Muscle layer of colon (tissue), 2 donors: ENCODE results near the gene PLAC1.

Source experiments
- H3K27ac ChIP-seq: one replicate; pipeline ENCODE4 v1.7.0; 2013; ENCODE audit warnings: low read depth, mild to moderate bottlenecking, low read length, moderate library complexity
- H3K27me3 ChIP-seq, 2 donors: one replicate each; pipeline ENCODE4 v1.7.0; 2013; ENCODE audit warnings: low read length in 2 of 2, mild to moderate bottlenecking in 2 of 2; ENCODE audit not compliant: insufficient read depth in 2 of 2, control insufficient read depth in 1 of 2
- H3K36me3 ChIP-seq: one replicate; pipeline ENCODE4 v1.7.0; 2013; ENCODE audit warnings: mild to moderate bottlenecking, low read length; ENCODE audit not compliant: insufficient read depth
- H3K4me1 ChIP-seq: one replicate; pipeline ENCODE4 v1.7.0; 2013; ENCODE audit warnings: mild to moderate bottlenecking, low read length; ENCODE audit not compliant: insufficient read depth
- H3K4me3 ChIP-seq, 2 donors: one replicate each; pipeline ENCODE4 v1.7.0; 2013; ENCODE audit warnings: low read length in 2 of 2, low read depth in 1 of 2, mild to moderate bottlenecking in 1 of 2, moderate library complexity in 1 of 2
- H3K9ac ChIP-seq: one replicate; pipeline ENCODE4 v1.7.0; 2013; ENCODE audit warnings: low read length
- H3K9me3 ChIP-seq: one replicate; pipeline ENCODE4 v1.7.0; 2013; ENCODE audit warnings: mild to moderate bottlenecking, low read length
- donor health status: abdominal sarcoma.
- donor health status: Adenocarcinoma of cecum.

The PLAC1 gene, protein sequence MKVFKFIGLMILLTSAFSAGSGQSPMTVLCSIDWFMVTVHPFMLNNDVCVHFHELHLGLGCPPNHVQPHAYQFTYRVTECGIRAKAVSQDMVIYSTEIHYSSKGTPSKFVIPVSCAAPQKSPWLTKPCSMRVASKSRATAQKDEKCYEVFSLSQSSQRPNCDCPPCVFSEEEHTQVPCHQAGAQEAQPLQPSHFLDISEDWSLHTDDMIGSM

DNA sequence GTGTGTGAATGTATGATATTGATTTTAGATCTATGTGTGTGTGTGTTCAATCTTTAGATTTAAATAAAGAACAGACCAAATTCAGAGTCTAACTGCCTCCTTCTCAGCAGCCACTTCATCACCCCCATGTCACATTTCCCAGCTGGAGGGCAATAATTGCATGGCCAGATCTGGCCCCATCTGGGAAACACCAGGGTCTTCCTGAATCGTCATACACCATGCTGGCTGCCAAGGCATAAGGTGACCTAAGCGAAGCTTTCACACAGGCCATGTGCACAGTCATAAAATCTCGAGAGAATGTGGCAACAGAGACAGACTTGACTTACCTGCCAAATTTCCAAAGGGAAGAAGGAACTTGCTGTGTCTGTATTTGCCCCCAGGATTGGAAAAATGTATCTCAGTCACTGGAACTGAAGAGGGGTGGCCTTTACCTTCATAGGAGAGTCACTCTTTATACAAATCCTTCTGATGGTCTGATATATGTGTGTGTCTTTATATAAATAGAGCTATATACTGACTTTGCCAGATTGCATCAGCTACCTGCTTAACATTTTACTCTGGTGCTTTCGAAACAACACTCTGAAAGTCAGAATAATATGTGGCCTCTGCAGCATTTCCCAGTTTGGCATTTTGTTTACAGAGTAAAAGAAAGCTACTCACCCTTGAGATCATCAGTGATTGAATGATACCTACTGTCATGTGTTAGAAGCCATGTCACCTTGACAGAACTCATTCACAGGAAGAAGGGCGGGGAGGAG is at the start of gene PLAC1:
TSS of gene PLAC1 (minus strand) at position 470 of the 758 bp plus-strand sequence. CDS start 91,789 bp downstream, outside the sequence.
- no peaks in the 10 kb centered on the region for H3K9me3 ChIP-seq
- H3K9ac ChIP-seq, result no peak within 1 kb of the TSS
- H3K36me3 ChIP-seq, result no peaks in the 10 kb centered on the region
- H3K27ac ChIP-seq, result no peak within 1 kb of the TSS
- no peak within 1 kb of the TSS for H3K4me3 ChIP-seq
- no peaks in the 10 kb centered on the region for H3K4me1 ChIP-seq
- H3K27me3 ChIP-seq, result peaks cover 0 to 3% of the 10 kb centered on the region in 2 donors

DNA sequence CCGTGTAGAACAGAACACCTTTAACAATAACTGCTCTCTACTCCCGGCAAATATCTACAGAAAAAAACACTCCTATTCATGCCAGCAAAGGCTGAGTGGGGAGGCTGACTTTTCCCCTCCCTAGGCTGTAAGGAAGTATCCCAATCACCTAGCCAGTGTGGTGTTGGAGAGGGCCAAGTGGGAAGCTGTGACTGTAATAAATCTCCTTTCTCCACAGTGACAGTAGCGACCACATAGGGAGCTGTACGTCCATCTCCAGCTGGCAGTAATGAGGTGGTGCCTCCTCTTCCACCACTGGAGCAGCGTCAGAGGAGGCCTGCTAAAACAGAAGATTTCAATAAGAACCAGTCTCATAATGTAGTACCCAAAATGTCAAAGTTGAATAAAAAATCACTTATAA is 47.9 kb upstream of the PLAC1 start:
- Histone ChIP-seq H3K27ac (no peak overlapping the region), H3K9me3 (no peaks in the 10 kb centered on the region), H3K27me3 (no peaks in the 10 kb centered on the region), H3K36me3 (no peaks in the 10 kb centered on the region), H3K4me1 (no peaks in the 10 kb centered on the region), H3K4me3 (no peak overlapping the region), H3K9ac (no peak overlapping the region)

DNA sequence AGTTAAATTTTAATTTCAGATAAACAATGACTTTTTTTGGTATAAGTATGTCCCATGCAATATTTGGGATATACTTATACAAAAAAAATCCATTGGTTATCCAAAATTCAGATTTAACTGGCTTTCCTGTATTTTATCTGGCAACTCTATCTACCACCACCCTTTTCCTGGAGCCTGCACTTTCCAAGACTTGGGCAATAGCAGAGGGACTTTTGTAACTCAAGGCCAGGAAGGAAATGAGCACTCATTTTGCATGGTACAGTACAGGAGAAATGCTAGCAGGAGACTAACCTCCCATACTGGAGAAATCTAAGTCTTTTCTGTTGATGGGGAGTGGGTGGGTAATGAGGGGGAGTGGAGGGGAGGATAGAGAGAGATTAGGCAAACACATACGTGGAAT is 37.7 kb upstream of the PLAC1 start:
- Histone ChIP-seq H3K27ac (no peak overlapping the region), H3K27me3 (no peaks in the 10 kb centered on the region), H3K9me3 (no peaks in the 10 kb centered on the region), H3K36me3 (no peaks in the 10 kb centered on the region), H3K4me3 (no peak overlapping the region), H3K4me1 (no peaks in the 10 kb centered on the region), H3K9ac (no peak overlapping the region)

DNA sequence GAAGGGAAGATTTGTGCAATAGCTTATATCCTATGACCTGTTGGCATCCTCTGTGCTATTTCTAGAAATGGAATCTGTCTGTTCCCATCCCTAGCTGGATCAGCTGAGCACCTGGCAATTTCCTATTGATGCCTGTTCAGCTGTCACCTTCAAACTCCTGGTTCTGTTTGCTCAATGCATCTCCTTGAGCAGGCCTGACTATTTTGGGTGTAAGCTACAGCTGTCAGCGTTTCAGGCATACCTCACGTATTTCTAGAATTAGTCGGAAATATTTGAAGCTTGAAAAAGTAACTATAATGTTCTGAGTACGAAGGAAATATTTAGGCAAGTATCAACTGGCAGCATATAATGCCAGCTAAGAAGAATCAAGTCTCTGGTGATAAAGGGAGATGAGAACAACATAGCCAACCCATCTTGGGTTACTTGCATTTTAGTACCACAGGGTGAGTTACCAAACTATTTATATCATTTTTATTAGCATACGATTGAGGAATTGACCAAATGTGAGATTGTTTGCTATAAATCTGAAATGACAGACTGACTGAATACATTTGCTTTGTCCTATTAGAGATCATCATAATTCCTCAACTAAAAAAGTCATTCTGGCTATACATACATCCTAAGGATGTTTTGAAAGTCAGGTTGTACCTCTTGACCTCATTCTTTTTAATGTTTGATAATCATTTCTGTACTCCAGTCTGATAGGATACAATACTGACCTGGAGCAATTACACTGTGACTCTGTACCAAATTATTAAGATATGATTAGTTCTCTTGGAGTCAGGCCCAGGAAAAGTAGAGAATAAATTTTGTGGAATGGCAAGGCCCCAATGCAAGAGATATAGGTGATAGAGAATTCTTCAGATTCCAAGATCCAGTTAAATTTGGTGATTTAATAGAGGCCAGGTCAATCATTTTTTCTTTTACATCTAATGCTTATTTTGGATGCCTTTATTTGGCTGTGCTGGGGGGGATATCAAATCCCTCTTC is 36.4 kb upstream of the PLAC1 start:
- Histone ChIP-seq H3K36me3 (no peaks in the 10 kb centered on the region), H3K4me3 (no peak overlapping the region), H3K27ac (no peak overlapping the region), H3K9me3 (no peaks in the 10 kb centered on the region), H3K27me3 (peaks cover 0 to 5% of the 10 kb centered on the region in 2 donors), H3K4me1 (no peaks in the 10 kb centered on the region), H3K9ac (no peak overlapping the region)

DNA sequence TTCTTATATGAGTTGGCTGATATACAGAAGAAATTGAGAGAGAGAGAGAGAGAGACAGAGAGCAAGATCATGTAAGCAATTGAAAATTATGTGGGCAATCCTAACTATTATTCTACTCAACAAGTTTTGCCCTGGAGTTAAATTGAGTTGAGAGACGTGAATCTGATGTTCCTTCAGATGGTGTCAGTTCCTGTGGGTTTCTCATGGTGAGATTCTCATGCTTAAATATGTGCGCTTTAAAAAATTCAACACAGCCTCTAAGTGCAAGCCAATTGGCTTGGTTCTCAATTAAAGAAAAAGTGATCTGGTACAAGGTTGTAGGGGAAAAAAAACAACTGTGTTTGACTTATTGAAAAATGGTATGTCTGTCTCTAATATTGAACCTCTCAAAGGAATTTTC is 35.4 kb upstream of the PLAC1 start:
- Histone ChIP-seq H3K36me3 (no peaks in the 10 kb centered on the region), H3K27me3 (peaks cover 0 to 5% of the 10 kb centered on the region in 2 donors), H3K9me3 (no peaks in the 10 kb centered on the region), H3K4me3 (no peak overlapping the region), H3K27ac (no peak overlapping the region), H3K4me1 (no peaks in the 10 kb centered on the region), H3K9ac (no peak overlapping the region)

DNA sequence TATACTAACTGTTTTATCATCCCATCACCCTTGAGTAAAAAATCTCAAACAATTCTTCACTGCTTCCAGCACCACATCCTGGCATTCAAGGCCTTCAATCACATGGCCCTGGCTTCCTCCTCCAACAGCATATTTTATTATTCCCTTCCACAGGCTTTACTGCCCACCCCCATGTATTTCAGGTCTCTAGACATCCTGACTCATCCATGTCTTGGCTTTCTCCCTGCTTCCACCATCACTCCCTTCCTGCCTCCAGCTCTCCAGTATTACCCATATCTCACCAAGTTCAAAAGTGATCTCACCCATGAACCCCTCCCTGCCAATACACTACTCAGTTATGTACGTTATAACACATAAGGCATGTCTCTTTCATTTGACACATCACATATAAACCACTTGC is 34.7 kb upstream of the PLAC1 start:
- H3K27ac ChIP-seq, result no peak overlapping the region
- no peaks in the 10 kb centered on the region for H3K36me3 ChIP-seq
- no peak overlapping the region for H3K9ac ChIP-seq
- H3K27me3 ChIP-seq, result peaks cover 0 to 5% of the 10 kb centered on the region in 2 donors
- no peaks in the 10 kb centered on the region for H3K4me1 ChIP-seq
- H3K4me3 ChIP-seq, result no peak overlapping the region
- no peaks in the 10 kb centered on the region for H3K9me3 ChIP-seq

DNA sequence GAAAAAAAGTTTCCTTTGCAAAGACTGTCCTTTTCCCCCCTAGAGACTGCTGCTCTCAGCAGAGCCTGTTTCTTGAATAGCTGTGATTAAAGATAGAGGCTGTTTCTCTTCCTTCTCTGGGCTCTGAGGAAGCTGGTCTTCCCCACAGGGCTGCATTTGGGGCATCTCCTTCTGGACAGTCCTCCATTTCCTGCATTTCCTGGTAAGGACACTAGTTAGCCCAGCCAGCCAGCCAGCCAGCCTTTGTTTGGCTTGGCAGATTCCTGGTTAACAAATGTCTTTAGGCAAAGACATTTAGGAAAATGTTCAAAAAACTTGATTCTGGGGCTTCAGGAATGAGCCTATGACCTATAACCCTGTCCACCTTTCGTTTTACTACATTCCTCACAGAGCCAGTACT is 34.0 kb upstream of the PLAC1 start:
- no peaks in the 10 kb centered on the region for H3K4me1 ChIP-seq
- H3K36me3 ChIP-seq, result no peaks in the 10 kb centered on the region
- H3K4me3 ChIP-seq, result no peak overlapping the region
- no peak overlapping the region for H3K9ac ChIP-seq
- no peak overlapping the region for H3K27ac ChIP-seq
- peaks cover 0 to 5% of the 10 kb centered on the region in 2 donors for H3K27me3 ChIP-seq
- no peaks in the 10 kb centered on the region for H3K9me3 ChIP-seq

DNA sequence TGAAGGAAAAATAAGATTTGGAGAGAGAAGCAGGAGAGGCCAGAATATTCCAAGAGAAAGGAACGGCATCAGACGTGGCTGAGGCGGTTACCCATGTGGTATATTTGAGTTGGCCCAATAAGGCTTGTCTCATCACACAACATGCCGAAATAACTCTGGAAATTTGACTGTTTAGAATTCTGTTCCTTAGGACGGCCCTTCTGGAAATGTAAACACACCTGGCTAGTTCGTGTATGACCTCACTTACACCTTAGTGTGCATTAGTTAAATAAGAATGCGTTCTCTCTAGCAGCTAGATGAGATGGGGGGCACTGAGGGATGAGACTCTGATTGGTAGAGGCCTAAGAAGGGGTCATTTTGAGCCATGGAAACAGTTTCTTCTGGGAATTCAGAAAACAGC is 33.2 kb upstream of the PLAC1 start:
- H3K27ac ChIP-seq, result no peak overlapping the region
- H3K36me3 ChIP-seq, result no peaks in the 10 kb centered on the region
- H3K4me1 ChIP-seq, result no peaks in the 10 kb centered on the region
- no peak overlapping the region for H3K4me3 ChIP-seq
- no peak overlapping the region for H3K9ac ChIP-seq
- peaks cover 0 to 5% of the 10 kb centered on the region in 2 donors for H3K27me3 ChIP-seq
- H3K9me3 ChIP-seq, result no peaks in the 10 kb centered on the region

DNA sequence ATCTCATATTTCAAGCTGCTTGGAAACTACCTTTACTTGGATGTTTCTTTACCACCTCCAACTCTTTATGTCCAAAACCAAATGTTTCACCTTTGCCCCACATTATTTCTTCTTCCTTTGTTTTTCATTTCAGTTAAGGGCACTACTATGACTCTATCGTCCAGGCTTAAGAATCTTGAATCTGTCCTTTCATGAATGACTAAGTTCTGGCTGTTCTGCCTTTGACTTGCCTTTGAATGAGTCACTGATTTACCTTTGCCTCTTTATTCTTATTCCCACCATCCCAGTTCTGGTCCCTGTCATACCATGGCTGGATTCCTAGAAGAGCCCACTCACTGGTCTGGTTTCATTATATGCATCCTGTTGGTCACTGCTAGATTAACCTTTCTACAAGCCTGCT is 30.6 kb upstream of the PLAC1 start:
- no peaks in the 10 kb centered on the region for H3K36me3 ChIP-seq
- H3K9me3 ChIP-seq, result no peaks in the 10 kb centered on the region
- peaks cover 0 to 5% of the 10 kb centered on the region in 2 donors for H3K27me3 ChIP-seq
- no peaks in the 10 kb centered on the region for H3K4me1 ChIP-seq
- no peak overlapping the region for H3K27ac ChIP-seq
- H3K9ac ChIP-seq, result no peak overlapping the region
- H3K4me3 ChIP-seq, result no peak overlapping the region

DNA sequence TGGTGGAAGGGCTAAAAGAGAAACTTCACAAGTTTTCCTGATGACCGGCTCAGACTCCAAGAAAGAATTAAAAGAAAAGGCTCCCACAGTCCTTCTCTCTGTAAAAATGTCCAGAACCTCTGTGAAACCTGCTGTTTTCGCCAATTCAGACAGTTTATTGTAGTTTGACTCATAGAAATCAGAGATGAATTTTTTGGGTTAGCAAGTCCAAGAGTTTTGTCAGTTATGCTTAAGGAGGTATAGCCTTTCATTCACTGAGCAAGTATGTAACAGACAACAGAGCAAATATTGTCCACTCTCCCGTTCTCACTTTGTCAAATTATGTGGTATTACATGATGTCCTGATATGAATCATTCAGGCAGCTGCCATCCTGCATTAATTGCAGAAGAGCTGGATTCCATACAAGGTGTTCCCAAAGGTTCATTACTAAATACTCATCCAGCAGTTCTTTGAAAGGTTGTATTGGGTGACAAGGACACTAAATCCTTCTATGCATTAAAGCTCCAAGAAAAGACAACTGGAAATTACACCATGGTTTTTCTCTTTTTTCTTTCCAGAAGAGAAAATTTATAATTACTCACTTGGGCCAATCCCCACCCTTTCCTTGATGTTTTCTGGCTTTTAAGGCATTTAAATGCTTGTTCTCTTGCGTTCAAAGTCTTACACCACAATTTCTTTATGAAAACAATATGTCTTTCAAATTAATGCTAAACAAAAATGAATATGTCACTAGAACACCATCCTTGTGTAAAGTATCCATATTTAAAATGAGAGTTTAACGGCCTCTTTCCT is 30.0 kb upstream of the PLAC1 start:
- H3K9ac ChIP-seq, result no peak overlapping the region
- H3K27ac ChIP-seq, result no peak overlapping the region
- H3K27me3 ChIP-seq, result peaks cover 0 to 5% of the 10 kb centered on the region in 2 donors
- H3K4me1 ChIP-seq, result no peaks in the 10 kb centered on the region
- H3K9me3 ChIP-seq, result no peaks in the 10 kb centered on the region
- H3K4me3 ChIP-seq, result no peak overlapping the region
- H3K36me3 ChIP-seq, result no peaks in the 10 kb centered on the region
